Peyer's patch (tissue), 4 donors: ENCODE data around the gene RGS19.

ENCODE experiments used
- CTCF ChIP-seq, 6 experiments: fragments of 450-650 bp in 4 of 6; fragments of 200-600 bp in 2 of 6; sonication (generic) in 1 of 6; IDR thresholded peaks; one replicate each; pipeline ENCODE4 v1.5.1; 2017 to 2019; ENCODE audit warnings: antibody characterized with exemption in 6 of 6, mild to moderate bottlenecking in 3 of 6, moderate library complexity in 1 of 6
- POLR2A ChIP-seq, 2 donors: fragments of 450-650 bp; IDR thresholded peaks; one replicate each; pipeline ENCODE4 v1.5.1; 2017; ENCODE audit warnings: antibody characterized with exemption in 2 of 2, mild to moderate bottlenecking in 2 of 2, moderate library complexity in 2 of 2

- TF ChIP-seq CTCF (IDR thresholded peaks at IDR 0.05), result no peak
- no peak for TF ChIP-seq POLR2A (IDR thresholded peaks at IDR 0.05)
These were observed 13.4 kb downstream of the RGS19 start for GRCh38 chr20:64065974-64066343.
